ENCODE data around the gene CDC123. TPM values are rescaled to one million over a fixed set of nuclear protein-coding genes. Genes with fewer than 3 reads are reported as not detected.

CDC123 gene
- total RNA-seq, 1 donor from 2014 or later = 161 TPM

Other genes with a start within 250 kb of the CDC123 start
- gene UPF2, start 153.4 kb upstream of the CDC123 start, total RNA-seq = 15.1 and 30.5 TPM in 2 replicates
- 32.1 and 46.9 TPM in 2 replicates for gene DHTKD1, start 127.2 kb upstream of the CDC123 start, total RNA-seq
- gene SEC61A2, start 66.5 kb upstream of the CDC123 start, total RNA-seq = 9.4 and 17.5 TPM in 2 replicates
- 90.3 and 91.0 TPM in 2 replicates for gene NUDT5, start 297 bp upstream of the CDC123 start, total RNA-seq
- gene CAMK1D, start 153.4 kb downstream of the CDC123 start, total RNA-seq = 0.69 and 1.5 TPM in 2 replicates

All from renal cortical epithelial cell (primary cell).